Stimulated activated CD4-positive, alpha-beta T cell treated with anti-CD3 and anti-CD28 coated beads, Interleukin-12 subunit alpha, Interleukin-12 subunit beta, amount 100 ng/mL, for 24 hours (primary cell): Measurements from ENCODE around the gene SHCBP1.
A peak's percentile ranks its signal among the peaks of the same experiment; 100 is the strongest.

ENCODE experiments used
- DNase-seq, 2 experiments: peaks; one replicate each; pipeline ENCODE4 v3.0.0-alpha.2; 2020; ENCODE audit warnings: low read depth in 2 of 2

SHCBP1 gene

DNA sequence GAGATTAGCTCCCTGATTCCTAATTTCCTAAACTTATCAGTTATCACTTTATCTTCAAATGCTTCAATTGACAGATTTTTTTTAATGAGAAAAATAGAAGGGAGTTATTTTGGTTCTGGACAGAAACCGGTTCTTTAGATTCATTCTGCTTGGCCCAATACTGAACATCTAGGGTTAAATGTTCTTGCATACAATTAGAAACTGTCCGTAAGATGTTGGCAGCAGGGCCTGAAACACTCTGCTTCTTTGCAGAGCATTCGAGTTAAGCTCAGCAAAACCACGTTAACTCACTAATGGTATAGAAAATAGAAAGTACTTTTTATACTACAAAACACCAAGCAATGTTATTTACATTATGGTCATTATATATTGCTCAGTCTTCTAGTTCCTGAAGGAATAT is 7.2 kb downstream of the SHCBP1 start:
- DNase-seq = no peak

DNA sequence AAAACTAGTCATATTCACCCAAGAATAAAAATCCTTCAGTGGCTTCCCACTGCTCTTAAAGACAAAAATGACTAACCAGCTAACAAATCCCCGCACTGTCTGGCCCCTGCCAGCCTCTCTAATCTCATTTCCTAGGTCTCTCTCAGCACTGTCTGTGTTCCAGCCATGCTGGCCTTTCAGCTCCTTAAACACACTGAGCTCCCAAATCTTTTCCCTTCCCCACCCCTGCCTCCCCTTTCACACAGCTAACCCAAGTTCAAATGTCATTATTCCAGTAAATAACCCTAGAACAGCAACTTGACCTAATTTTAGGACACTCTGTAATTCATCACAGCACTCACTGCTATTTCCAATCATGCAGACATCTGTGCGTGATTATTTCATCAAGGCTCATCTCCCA is 7.8 kb downstream of the SHCBP1 start:
- no peak for DNase-seq

DNA sequence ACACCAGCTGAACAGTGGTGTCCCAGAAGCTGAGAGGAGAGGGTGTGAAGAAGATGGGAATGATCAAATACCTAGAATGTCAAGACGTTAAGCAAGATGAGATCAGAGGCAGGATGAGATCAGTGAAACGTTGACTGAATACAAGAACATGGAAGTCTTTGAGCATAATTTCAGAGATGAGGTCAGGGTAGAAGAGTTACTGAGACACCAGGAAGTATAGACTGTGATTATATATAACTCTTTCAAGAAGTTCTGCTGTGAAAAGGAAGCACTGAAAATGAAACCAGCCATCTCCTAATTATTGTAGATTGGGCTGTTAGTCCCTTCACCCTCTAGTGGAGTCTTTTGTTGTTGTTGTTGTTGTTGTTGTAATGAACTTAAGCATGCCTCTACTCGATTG is 9.1 kb downstream of the SHCBP1 start:
- DNase-seq = no peak

DNA sequence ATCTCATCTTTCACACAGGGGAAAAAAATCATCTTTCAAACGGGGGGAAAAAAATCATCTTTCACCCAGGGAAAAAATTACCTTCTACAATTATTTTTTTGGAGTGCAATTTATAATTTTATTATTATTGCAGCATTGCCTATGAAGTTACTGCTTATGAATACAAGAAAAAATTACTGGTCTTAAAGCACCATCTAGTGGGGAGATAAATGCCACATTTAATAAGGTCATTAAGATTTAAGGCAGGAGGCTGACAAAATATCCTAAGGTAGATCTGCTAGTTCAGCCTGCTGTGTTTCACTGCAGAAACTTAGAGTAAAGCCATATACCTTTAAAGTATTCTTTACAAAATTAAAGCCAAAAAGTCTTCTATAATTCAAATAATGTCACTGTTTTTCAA is 13.7 kb downstream of the SHCBP1 start:
- no peak for DNase-seq

DNA sequence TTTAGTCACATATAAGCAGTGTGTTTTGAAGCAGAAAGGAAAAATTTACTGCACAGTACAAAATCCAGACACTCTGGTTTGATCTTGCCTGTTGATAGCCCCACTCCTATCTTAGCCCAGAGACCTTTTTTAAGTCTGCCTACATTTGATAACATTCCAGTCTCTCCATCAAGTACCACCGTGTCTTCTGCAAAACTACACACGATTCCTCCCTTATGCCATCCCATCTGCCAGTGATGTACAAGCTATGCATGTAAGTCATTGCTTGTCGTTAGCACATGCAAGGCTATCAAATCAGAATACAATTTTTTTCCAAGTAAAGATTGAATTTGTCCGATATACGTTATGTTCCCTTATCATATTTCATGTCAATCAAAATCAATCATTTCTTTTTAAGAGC is 14.9 kb downstream of the SHCBP1 start:
- DNase-seq = no peak

DNA sequence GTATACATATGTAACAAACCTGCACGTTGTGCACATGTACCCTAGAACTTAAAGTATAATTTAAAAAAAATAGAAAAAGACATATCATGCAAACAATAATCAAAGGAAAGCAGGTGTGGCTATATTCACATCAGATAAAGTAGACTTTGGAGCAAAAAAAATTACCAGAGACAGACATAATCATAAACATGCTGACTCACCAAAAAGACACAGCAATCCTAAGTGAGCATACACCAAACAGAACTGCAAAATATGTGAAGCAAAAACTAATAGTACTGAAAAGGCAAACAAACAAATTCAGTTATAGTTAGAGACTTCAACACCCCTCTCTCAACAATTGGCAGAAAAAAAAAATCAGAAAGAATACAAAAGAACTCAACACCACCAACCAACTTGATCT is 29.9 kb downstream of the SHCBP1 start:
- no peak for DNase-seq

DNA sequence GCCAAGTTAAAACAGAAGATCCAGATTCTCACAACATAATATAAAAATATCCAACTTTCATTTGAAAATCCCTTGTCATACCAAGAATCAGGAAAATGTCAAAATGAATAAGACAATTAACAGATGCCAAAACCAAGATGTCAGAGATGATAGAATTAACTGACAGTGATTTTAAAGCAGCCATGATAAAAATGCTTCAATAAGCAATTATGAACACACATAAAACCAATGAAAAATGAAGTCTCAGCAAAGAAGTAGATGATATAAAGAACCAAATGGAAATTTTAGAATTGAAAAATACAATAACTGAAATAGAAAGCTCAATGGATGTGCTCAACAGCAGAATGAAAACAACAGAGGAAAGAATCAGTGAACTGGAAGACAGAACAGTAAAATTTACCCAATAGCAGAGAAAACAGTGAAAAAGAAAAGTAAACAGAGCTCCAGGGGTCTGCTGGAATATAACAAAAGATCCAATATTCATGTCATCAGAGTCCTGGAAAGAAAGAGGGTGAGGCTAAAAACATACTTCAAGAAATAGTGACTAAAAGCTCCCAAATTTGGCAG is 35.1 kb downstream of the SHCBP1 start:
- no peak for DNase-seq

DNA sequence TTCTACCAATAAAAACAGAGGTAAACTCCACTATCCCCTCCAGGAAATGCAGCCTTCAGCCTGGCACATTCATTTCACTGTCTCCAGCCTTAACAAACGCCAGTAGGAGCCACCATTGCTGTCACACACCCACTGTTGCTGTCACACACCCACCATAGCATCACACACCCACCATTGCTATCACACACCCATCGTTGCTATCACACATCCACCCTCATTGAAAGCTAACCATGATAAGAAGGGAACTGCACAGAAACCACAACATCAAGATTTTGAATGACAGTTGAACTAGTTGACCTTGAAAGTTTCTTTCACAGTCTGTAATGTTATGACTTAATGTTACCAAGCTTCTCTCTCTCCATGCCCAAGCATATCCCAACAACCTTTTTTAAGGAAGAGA is 38.1 kb downstream of the SHCBP1 start:
- DNase-seq = no peak

DNA sequence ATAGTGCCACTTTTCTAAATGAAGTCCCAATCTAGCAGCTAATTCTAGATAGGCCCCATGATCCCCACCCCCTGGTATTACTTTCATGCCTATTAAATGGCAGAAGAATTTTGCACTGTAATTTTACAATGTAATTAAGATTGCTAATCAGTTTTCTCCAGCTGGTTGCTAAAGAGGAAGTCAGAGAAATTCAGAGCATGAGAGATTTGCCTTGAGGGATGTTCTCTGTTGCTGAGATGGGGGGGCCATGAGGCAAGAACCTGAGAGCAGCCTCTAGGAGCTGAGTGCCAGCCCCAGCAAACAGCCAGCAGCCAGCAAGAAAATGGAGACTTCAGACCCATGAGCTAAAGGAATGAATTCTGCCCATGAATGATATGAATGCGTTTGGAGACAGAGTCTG is 38.9 kb downstream of the SHCBP1 start:
- DNase-seq = no peak

DNA sequence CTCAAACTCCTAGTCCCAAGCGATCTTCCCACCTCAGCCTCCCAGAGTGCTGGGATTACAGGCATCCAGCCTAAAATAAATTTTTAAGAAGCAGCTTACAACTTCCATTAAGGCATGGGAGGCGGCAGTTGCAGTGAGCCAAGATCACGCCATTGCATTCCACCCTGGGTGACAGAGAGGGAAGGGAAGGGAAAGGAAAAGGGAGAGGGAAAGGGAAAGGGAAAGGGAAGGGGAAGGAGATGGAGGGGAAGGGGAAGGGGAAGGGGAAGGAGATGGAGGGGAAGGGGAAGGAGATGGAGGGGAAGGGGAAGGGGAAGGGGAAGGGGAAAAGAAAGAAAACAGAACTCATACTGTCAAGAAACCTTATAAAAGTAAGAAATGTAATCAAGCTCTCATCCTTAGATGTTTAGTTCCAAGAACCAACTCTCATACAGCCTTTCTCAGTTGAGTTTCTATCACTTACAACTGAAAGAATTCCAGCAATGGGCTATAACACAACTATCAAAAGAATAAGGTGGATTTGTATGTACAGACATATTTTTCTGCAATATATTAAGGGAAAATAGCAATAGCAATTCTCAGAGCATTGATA is 43.1 kb downstream of the SHCBP1 start:
- DNase-seq = no peak

DNA sequence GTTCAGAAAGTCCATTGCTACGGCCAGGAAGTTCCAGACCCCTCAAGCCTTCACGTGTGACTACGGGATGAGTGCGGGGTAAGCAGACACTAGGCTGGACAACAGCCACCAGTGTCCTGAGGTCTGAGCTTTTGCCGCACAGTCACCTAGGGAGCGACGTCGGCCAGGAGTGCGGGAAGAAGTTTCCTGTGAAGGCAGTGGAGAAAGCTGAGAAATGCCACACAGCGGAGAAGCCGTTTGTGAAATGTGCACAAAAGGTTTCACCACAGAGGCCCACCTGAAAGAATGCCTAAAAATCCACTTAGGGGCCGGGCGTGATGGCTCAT is 47.4 kb downstream of the SHCBP1 start:
- no peak for DNase-seq

DNA sequence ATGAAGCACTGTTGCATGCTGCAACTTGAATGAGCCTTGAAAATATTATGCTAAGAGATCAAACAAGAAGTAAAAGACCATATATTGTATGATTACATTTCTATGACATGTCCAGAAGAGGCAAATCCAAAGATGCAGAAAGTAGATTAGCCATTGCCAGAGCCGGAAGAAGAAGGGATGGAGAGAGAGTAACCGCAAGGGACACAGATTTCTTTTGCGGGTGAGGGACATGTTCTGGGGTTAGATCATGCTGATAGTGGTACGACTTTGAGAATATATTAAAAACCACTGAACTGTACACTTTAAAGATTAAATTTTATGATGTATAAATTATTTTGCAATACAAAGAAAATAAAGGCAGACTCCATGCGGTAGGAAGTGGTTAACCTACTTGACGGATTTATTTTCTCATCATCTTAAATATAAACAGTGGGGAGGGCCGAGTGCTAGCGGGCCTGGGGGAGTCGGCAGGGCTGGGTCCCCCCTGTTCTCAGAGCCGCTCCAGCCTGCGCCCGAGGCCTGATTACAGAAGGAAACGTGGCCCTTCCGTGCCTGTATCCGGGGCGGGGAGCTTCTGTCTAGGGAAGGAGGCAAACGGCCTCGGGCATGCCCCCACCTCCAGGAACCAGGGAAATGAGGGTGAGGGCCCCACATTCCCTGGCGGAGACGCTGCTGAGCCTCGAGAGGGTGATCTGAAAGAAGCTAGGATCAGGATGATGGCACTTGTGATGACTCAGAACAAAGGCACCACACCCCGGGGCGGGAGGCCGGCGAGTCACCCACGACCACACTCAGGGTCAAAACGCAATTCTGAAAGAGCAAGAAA is 48.0 kb downstream of the SHCBP1 start:
- no peak for DNase-seq

DNA sequence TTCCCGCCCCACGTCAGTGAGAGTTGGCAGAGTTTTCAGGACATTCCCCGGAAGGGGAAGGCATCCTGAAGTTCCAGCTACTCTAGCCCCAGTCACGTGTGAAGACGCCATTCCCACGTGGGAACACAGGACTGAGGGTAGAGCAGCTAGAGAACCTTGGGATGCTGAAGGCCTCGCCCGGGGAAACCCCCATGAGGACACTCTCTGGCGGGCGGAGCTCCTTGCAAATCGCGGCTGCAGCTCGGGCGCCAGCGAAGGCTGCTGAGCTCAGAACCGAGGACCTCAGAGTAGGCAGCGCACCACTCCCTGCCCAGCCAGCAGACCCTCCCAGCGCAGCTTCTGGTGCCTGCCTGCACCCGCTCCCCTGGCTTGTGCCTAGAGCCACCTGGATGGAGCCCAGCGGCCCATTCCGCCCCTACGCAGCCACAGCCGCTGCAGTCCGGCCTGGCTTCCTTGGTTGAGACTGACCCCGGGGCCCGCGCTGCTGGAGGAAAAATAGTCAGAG is 51.9 kb downstream of the SHCBP1 start:
- no peak for DNase-seq

DNA sequence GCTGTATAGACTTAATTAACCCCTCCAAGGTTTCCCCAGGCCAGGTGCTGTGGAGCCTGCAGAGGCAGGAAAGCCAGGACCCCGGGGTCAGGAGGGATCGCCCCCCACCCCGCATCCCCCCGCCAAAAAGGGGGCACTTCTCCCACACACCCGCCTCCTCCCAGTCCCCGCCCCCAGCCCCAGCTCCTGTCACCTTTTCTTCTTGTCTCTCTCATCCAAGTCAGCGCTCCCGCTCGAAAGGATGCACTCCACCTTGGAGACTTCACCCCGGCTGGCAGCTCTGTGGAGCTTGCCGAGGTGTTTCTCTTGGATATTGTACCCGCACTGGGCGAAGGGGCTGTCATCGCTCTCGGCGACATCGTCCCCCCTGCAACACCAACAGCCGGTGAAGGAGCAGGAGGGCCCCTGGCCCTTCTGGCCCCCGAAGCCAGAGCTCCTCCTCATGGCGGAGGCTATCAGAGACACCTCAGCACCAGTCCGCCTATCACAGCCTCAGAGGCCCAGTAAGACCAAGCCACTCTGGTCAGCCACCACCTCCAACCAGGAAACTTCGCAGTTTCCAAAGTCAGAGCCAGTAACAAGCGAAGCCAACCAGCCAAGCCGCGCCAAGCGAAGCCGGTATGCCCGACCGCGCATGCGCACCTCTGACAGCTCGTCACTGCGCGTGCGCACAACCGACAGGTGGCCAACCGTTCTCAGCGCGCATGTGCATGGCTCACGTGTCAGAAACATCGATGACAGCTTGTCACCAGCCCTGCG is 52.5 kb downstream of the SHCBP1 start:
- DNase-seq = no peak

DNA sequence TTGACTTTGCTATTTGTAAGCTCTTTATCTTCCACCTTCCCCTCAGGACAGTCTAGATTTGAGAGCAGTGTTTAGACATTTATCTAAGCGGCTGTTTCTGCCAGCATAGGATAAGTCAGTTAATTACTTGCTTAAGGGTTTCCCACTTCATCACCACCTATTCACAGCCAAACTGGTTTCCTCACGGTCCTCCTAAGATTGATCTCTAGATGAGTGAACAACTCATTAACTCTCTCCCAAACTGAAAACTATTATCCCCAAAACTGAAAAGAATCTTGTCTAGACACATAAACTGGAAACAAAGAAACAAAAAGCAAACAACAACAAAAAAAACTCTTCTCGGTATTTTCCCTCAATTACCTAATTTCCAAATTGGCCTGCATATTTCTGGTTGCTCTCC is 58.2 kb downstream of the SHCBP1 start:
- DNase-seq = no peak

DNA sequence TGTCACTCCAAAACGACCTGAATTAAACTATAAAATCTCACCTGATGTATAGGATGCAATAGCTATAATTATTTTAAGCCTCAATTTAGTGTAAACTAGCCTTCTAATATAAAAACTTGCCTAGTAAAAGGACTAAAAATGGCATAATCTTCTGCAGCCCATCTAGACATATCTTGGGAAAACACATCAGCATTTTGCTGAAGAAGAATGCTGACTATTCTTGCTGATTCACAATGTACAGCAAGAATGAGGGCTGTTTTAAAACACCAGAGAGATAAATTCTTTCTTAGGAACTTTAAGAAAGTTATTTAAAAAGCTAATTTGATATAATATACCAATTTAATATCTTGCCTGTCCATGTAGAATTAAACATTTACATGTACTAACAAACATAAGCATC is 63.2 kb downstream of the SHCBP1 start:
- DNase-seq = no peak

DNA sequence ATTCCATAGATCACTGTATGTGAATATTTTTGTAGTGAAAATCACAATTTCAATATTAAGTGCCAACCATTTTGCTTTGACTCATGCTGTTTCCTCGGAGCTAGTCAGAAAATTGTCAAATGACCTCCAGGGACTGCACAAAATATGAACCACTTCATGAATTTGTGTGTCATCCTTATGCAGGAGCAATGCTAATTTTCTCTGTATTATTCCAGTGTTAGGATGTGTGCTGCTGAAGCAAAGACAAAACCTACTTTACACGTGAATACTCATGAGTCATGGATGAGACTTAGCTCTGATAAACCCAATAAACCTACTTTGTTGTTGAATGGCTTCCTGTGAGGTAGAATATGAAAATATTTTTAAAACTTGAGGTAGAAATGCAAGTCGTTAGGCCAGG is 65.2 kb downstream of the SHCBP1 start:
- no peak for DNase-seq

DNA sequence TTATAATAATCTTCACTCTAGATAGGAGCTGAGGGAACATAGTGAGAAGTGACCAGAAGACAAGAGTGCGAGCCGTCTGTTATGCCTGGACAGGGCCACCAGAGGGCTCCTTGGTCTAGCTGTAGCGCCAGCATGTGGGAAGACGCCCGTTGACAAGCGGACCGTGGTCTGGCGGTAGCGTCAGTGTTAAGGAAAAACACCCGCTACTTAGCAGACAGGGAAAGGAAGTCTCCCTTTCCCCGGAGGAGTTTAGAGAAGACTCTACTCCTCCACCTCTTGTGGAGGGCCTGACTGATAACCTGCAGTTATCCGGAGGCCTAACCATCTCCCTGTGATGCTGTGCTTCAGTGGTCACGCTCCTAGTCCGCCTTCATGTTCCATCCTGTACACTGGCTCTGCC is 66.7 kb downstream of the SHCBP1 start:
- peak; percentile 8 to 54 for DNase-seq

DNA sequence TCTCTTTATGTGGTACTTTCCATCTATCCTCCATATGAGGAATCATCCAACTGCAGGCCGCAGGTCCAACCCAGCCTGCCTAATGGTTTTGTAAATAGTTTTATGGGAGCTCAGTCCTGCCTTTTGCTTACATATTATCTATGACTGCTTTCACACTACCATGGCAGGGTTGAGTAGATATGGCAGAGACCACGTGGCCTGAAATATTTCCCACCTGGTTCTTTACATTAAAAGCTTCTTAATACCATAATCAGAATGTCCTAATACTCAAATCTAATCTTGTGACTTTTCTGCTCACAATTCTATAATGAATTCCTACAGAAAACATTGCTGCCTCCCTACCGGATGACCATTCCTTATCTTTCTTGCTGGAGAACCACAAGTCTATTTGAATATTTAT is 71.7 kb downstream of the SHCBP1 start:
- DNase-seq = no peak
